Activated naive CD8-positive, alpha-beta T cell (primary cell): ENCODE results near the gene TTC21B.
"Not testable (repeated sequence)": the region's sequence is repeated elsewhere in the genome, so short reads cannot be mapped to it uniquely, and the experiment has no call there.

Experiments used
- H3K27ac Mint-ChIP-seq: one replicate; pipeline ENCODE4 v1.8.0; 2021; ENCODE audit warnings: mixed read lengths
- H3K27me3 Mint-ChIP-seq: one replicate; pipeline ENCODE4 v1.8.0; 2021; ENCODE audit warnings: mixed read lengths
- H3K36me3 Mint-ChIP-seq: one replicate; pipeline ENCODE4 v1.8.0; 2021; ENCODE audit warnings: mixed read lengths
- H3K4me1 Mint-ChIP-seq: one replicate; pipeline ENCODE4 v1.8.0; 2021; ENCODE audit warnings: low read depth, mixed read lengths
- H3K4me3 Mint-ChIP-seq: one replicate; pipeline ENCODE4 v1.8.0; 2021; ENCODE audit warnings: mild to moderate bottlenecking, mixed read lengths
- H3K9me3 Mint-ChIP-seq: one replicate; pipeline ENCODE4 v1.8.0; 2021; ENCODE audit warnings: low read depth, mixed read lengths

The TTC21B gene

DNA sequence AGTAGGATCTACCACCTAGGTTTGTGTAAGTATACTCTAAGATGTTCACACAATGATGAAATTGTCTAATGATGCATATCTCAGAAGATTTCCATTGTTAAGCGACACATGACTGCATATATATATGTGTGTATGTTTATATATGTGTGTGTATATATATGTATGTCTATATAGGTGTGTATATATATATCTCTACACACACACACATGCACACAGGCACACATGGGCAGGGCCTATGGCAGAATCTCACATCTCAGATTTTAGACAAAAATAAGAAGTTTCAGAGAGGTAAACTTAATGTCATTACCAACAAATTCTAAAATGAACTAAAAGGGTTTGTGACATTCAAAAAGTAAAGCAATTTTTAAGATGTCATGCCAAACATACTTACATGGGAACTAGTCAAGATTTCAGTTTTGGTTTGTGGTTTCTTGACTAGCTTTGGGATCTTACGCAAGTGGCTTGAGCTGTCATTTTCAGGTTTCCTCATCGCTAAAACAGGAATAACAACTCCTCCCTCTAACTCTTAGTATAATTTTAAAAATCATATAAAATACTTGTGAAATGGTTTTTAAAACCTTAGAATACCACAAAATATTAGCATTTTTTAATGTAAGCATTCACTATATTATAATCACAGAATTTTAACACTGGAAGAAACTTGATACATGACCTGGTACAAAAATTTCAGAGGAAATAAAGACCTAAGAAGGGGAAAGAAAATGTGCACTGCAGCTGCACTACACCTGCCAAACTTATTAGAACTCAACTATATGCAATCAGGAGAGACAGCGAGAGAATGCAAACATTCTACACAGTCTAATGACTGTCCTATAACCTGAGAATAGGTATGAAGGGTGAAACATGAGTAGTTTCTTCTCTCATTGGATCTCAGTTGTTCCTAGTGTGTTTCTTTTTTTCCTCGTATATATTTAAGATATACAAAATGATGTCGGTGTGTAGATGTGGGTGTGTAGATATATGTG, 75.7 kb downstream of the TTC21B start:
- peaks cover 31% of the 10 kb centered on the region for H3K4me1 Mint-ChIP-seq
- no peaks in the 10 kb centered on the region for H3K27me3 Mint-ChIP-seq
- no peak overlapping the region for H3K27ac Mint-ChIP-seq
- H3K36me3 Mint-ChIP-seq: peaks cover 6% of the 10 kb centered on the region
- no peaks in the 10 kb centered on the region for H3K9me3 Mint-ChIP-seq
- H3K4me3 Mint-ChIP-seq: no peak overlapping the region

DNA sequence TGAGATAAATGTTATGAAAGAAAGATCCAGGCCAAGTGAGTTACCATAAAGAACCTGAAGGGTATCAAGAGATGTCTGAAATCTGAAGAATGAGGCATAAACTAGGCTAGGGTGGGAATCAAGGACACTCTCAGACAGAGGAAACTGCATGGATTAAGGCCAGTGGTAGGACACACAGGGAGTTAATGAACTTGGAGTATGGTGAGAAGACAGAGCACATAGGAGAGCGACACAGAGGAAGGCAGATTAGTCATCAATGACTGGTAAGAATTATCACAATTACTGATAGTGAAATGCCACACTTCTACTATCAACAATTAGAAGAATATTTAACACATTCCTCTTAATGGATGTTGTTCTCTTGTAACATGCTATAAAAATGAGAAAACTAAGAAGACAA, 76.9 kb downstream of the TTC21B start:
- peak overlapping the region; percentile 79 for H3K27ac Mint-ChIP-seq
- H3K27me3 Mint-ChIP-seq: no peaks in the 10 kb centered on the region
- H3K9me3 Mint-ChIP-seq: no peaks in the 10 kb centered on the region

DNA sequence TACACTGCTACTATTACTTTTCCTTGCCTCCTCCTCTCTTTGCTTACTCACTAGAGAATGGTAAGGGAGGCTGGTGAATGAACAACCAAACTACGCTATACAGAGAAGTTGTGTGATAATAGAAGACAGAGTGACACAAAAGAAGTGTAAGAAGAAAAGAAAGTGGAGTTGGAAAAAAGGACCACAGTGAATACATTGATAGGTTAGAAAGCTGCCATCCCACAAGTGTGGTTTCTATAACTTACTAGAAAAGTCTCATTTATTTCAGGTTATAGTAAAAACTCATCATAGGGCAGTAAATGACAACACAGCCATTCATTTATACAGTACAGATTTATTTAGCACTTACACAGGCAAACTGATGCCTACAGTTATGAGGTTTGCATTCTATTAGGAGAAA, 77.3 kb downstream of the TTC21B start:
- H3K4me1 Mint-ChIP-seq: peaks cover 31% of the 10 kb centered on the region
- H3K27ac Mint-ChIP-seq: peak overlapping the region; percentile 79
- no peaks in the 10 kb centered on the region for H3K9me3 Mint-ChIP-seq
- no peak overlapping the region for H3K4me3 Mint-ChIP-seq
- peaks cover 2% of the 10 kb centered on the region for H3K36me3 Mint-ChIP-seq
- H3K27me3 Mint-ChIP-seq: no peaks in the 10 kb centered on the region

More for the DNA sequence above, 76.9 kb downstream of the TTC21B start:
- peaks cover 31% of the 10 kb centered on the region for H3K4me1 Mint-ChIP-seq
- peaks cover 5% of the 10 kb centered on the region for H3K36me3 Mint-ChIP-seq
- H3K4me3 Mint-ChIP-seq: no peak overlapping the region

DNA sequence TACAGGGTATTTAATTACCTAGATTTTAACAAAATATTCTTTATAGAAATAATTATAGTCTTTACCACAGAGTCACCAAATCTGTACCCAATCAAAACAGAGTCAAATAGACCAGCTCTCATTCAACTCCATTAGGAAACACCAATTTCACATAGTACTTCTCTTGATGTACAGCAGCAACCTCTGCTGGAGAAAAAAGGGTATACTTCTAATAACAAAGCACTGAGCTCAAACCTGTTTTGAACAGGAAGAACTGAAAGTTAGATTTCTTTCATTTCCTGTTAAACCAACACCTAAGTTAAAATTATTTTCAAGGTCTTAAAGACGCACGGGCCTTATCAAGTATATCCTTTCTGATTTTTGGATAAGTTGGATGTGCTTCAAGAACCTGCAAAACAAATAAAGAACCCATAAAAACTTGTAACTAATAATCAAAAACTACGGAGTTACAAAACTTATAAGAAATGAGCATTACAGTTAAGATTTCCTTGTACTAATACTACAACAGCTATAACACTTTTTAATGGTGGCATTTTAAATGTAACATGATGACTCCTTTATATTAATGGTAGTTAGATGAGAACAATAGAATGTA, 79.0 kb downstream of the TTC21B start:
- H3K36me3 Mint-ChIP-seq: peaks cover 5% of the 10 kb centered on the region
- no peak overlapping the region for H3K4me3 Mint-ChIP-seq
- peaks cover 31% of the 10 kb centered on the region for H3K4me1 Mint-ChIP-seq
- peak overlapping the region; percentile 7 for H3K27ac Mint-ChIP-seq
- no peaks in the 10 kb centered on the region for H3K9me3 Mint-ChIP-seq
- no peaks in the 10 kb centered on the region for H3K27me3 Mint-ChIP-seq

DNA sequence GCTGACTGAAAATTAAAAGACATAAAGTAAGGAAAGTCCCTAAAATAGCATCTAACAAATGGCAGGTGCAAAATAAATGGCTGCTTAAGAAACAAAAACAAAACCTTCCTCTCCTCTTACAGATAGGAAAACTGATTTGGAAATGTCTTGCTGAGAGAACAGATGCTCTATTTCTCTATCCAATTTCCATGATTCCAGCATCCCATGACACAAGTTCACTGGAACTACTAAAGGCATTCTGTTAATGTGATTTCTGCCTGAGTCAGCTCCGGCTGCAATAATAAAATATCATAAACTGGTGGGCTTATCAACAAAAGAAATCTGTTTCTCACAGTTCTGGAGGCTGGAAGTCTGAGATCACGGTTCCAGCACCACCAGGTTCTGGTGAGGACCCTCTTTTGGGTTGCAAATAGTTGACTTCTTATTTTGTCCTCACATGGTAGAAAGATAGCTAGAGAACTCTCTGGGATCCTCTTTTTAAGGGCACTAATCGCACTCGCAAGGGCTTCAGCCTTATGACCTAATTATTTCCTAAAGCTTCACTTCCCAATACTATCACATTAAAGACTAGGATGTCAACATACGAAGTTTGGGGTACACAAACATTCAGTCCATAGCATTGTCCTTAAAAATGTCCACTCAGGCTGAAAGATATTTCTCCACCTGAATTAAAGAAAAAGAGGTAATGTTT, 81.3 kb downstream of the TTC21B start:
- peaks cover 22% of the 10 kb centered on the region for H3K4me1 Mint-ChIP-seq
- peaks cover 12% of the 10 kb centered on the region for H3K36me3 Mint-ChIP-seq
- H3K4me3 Mint-ChIP-seq: no peak overlapping the region
- no peaks in the 10 kb centered on the region for H3K9me3 Mint-ChIP-seq
- H3K27me3 Mint-ChIP-seq: no peaks in the 10 kb centered on the region
- no peak overlapping the region for H3K27ac Mint-ChIP-seq

DNA sequence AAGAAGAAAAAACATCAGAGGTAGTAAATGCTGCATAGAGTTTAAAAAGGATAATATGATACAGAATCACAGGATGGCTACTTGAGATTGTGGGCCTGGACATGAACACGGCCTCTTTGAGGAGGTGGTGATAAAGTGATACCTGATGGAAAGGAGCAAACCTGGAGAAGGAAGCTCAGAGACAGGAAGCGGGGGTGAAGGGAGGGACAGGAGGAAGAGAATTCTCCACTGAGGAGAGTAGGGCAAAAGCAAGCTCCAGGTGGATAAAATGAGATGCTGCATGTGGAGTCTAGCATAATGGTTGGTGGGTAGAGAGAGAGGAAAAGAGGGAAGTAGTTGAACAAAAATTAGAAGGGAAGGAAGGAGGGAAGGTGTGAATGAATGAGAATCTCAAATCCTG, 82.6 kb downstream of the TTC21B start:
- Mint-ChIP-seq H3K27ac (no peak overlapping the region), H3K36me3 (peaks cover 16% of the 10 kb centered on the region)

DNA sequence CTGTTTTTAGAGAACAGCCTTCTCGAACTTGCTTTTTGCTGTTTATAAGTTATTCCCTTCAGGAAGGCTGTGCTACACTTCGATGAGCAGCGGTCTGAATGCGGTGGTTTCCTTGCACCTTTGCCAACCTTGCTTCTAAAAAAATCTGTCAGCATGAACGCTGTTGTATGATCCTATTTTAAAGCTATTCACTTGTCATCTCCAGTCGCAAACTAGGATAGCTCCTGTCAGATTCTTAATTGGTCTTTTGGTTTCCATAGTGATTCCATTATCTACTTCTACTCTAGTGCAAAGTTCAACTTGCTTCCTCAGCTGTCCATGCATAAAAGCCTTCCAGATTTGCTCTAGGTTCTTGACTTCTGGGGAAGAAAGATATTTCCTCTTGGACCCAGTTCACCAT, 83.2 kb downstream of the TTC21B start:
- H3K27ac Mint-ChIP-seq: no peak overlapping the region
- peaks cover 10% of the 10 kb centered on the region for H3K4me1 Mint-ChIP-seq
- H3K27me3 Mint-ChIP-seq: no peaks in the 10 kb centered on the region
- H3K36me3 Mint-ChIP-seq: peaks cover 16% of the 10 kb centered on the region
- no peak overlapping the region for H3K4me3 Mint-ChIP-seq
- no peaks in the 10 kb centered on the region for H3K9me3 Mint-ChIP-seq

More for the DNA sequence above, 82.6 kb downstream of the TTC21B start:
- Mint-ChIP-seq H3K9me3 (no peaks in the 10 kb centered on the region), H3K4me1 (peaks cover 10% of the 10 kb centered on the region), H3K27me3 (no peaks in the 10 kb centered on the region), H3K4me3 (no peak overlapping the region)

DNA sequence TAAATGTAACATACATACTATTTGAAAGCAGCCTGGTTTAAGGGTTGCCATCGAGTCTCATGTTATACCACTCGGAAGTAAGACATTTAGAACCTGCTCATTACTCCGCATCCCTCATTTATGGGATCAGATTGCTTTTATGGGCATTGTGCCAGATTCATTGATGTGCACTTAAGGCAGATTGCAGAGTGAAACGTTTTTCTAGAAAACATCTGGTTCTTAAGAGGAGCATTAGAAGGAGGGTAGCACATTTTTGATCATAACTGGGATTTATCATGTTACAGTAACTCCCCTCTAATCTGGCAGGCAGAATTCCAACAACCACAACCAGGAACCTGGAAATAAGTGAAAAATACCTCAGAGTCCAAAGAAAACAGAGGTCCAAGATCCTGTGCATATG, 85.4 kb downstream of the TTC21B start:
- Mint-ChIP-seq H3K4me1 (no peaks in the 10 kb centered on the region), H3K9me3 (no peaks in the 10 kb centered on the region), H3K4me3 (no peak overlapping the region), H3K36me3 (peaks cover 13% of the 10 kb centered on the region), H3K27ac (no peak overlapping the region), H3K27me3 (no peaks in the 10 kb centered on the region)

DNA sequence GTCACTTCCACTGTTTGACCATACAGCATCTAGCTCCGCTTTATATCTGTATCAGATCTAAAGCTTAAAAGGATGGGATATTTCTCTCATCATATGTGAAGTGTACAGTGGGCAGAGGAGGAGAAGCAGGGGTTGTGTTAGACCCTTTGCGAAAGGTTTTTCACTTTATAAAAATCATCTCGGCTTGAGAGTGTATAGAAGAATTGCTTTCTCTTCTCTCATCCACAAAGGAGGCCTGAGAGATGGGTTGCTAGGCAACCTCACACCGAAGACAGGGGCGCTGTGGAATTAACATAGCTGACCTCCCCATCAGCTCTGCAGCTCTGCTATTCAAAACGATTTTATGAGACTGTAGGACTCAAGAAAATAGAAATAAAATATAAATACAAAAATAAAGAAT, 89.3 kb downstream of the TTC21B start:
- H3K4me3 Mint-ChIP-seq: no peak overlapping the region

DNA sequence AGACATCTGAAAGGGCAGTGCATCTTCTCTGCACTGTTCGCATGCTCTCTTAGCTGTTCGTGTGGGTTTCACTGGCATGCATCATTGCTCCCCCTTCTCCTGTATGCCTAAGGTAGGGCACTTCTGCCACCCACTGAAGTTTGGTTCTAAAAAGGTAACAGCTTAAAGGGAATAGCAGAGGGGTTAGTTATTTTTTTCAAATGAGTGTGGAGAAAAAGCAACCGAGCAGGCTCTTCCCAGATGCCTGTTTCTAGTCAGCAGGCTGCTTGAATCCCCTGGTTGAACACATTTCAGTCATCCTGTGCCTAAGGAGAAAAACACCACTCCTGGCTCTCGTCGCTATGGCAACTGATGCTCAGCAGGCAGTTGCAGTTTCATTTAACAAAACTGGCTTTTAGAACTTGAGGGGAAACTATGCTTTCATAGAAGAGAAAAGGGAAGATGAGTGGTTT, 89.7 kb downstream of the TTC21B start:
- peaks cover 11% of the 10 kb centered on the region for H3K9me3 Mint-ChIP-seq
- H3K4me1 Mint-ChIP-seq: no peaks in the 10 kb centered on the region
- H3K27me3 Mint-ChIP-seq: no peaks in the 10 kb centered on the region
- H3K36me3 Mint-ChIP-seq: peaks cover 15% of the 10 kb centered on the region
- no peak overlapping the region for H3K4me3 Mint-ChIP-seq
- H3K27ac Mint-ChIP-seq: no peak overlapping the region

More for the DNA sequence above, 89.3 kb downstream of the TTC21B start:
- Mint-ChIP-seq H3K4me1 (no peaks in the 10 kb centered on the region), H3K27ac (no peak overlapping the region), H3K27me3 (no peaks in the 10 kb centered on the region), H3K36me3 (peaks cover 15% of the 10 kb centered on the region), H3K9me3 (peaks cover 8% of the 10 kb centered on the region)

DNA sequence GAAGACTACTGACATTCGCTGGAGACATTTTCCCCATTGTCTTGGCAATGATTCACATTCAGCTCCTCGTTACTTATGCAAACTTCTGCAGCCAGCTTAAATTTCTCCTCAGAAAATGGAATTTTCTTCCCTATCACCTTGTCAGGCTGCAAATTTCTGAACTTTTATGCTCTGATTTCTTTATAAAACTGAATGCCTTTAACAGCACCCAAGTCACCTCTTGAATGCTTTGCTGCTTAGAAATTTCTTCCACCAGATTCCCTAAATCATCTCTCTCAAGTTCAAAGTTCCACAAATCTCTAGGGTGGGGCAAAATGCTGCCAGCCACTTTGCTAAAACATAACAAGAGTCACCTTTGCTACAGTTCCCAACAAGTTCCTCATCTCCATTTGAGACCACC, 92.5 kb downstream of the TTC21B start:
- not testable (repeated sequence) for H3K27me3 Mint-ChIP-seq, H3K4me1 Mint-ChIP-seq, H3K27ac Mint-ChIP-seq, H3K4me3 Mint-ChIP-seq
- Mint-ChIP-seq H3K9me3 (peaks cover 11% of the 10 kb centered on the region), H3K36me3 (peaks cover 17% of the 10 kb centered on the region)

DNA sequence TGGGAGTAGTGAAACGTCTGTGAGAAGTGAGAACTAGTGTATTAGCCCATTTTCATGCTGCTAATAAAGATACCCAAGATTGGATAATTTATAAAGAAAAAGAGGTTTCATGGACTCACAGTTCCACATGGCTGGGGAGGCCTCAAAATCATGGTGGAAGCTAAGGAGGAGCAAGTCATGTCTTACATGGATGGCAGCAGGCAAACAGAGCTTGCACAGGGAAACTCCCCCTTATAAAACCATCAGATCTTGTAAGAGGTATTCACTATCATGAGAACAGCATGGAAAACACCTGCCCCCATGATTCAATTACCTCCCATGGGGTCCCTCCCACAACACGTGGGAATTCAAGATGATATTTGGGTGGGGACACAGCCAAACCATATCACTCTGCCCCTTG, 93.9 kb downstream of the TTC21B start:
- peaks cover 11% of the 10 kb centered on the region for H3K9me3 Mint-ChIP-seq
- H3K27me3 Mint-ChIP-seq, H3K4me3 Mint-ChIP-seq, H3K4me1 Mint-ChIP-seq, H3K27ac Mint-ChIP-seq: not testable (repeated sequence)
- peaks cover 22% of the 10 kb centered on the region for H3K36me3 Mint-ChIP-seq

DNA sequence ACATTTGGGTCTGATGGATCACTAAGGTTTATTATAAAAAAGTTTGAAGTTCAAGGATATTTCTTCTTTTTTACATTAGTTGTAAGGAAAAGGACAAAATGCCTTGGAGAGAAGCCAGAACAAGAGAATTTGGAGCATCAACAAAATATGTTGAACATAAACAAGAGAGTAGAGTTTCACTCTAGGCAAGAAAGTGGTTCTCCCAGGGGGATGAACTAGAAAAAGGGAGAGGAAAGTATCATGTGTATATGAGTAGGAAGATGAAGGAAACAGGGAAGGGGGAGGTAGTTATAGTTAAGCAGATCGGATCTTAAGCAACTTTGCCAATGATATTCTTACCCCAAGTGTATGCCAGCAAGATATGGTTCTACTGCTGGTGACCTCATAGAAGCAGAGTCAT, 95.7 kb downstream of the TTC21B start:
- H3K9me3 Mint-ChIP-seq: peaks cover 21% of the 10 kb centered on the region
- no peak overlapping the region for H3K27ac Mint-ChIP-seq
- H3K27me3 Mint-ChIP-seq: no peaks in the 10 kb centered on the region
- H3K4me3 Mint-ChIP-seq: no peak overlapping the region
- H3K36me3 Mint-ChIP-seq: peaks cover 36% of the 10 kb centered on the region
- no peaks in the 10 kb centered on the region for H3K4me1 Mint-ChIP-seq

DNA sequence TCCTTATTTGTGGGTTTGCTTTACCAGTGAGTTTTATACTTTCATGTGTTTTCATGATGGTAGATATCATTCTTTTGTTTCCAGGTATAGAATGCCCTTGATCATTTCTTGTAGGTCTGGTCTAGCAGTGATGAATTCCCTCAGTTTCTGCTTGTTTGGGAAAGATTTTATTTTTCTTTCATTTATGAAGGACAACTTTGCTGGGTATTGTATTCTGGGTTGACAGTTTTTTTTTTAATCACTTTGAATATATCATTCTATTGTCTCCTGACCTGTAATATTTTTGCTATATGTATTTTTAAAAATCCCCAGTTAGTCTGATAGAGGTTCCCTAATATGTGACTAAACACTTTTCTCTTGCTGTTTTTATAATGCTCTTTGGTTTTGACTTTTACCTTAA, 101.2 kb downstream of the TTC21B start:
- Mint-ChIP-seq H3K4me3 (no peak overlapping the region), H3K27me3 (no peaks in the 10 kb centered on the region), H3K36me3 (peaks cover 38% of the 10 kb centered on the region), H3K9me3 (peaks cover 34% of the 10 kb centered on the region), H3K27ac (no peak overlapping the region), H3K4me1 (no peaks in the 10 kb centered on the region)

DNA sequence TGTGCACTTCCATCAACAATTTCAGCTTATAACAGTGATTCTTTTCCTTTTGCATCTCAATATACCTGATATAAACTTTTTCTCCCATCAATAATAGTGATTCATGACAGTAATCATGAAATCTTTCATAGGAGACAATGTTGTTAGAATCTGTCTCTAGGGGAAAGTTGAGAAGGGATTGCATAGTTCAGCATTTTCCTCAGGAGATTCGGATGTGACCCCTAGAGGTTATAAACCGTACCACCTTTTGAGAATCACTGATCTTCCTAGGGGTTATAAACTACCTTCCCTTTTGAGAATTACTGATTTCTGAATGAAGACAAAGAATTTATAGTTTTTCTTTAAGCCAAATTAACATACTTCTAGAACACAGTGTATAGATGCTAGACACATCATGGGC, 106.6 kb downstream of the TTC21B start:
- Mint-ChIP-seq H3K27ac (no peak overlapping the region), H3K27me3 (no peaks in the 10 kb centered on the region), H3K36me3 (peaks cover 12% of the 10 kb centered on the region), H3K4me1 (no peaks in the 10 kb centered on the region), H3K4me3 (no peak overlapping the region), H3K9me3 (peaks cover 20% of the 10 kb centered on the region)
